Keratinocyte (primary cell): ENCODE results near the gene SLC40A1. TPM values are rescaled to one million over a fixed set of nuclear protein-coding genes. Genes with fewer than 3 reads are reported as not detected.
"Not testable (repeated sequence)": the region's sequence is repeated elsewhere in the genome, so short reads cannot be mapped to it uniquely, and the experiment has no call there.

Experiments
- DNase-seq: peaks from one replicate; pipeline ENCODE4 v3.0.0-alpha.2; 2011; ENCODE audit warnings: low read depth, missing footprints, low spot score
- FAIRE-seq: peaks from 2 replicates; lab custom pipeline; 2011; peaks lifted over from hg19 to GRCh38; lab: Jason Lieb, UNC
- H2AFZ ChIP-seq: 2 replicates; pipeline ENCODE4 v1.6.0; 2012; ENCODE audit warnings: low read length, control low read depth, inconsistent platforms; ENCODE audit not compliant: control insufficient read depth
- H3K27ac ChIP-seq: 2 replicates; pipeline ENCODE4 v1.5.1; 2011; ENCODE audit warnings: low read length; ENCODE audit not compliant: control insufficient read depth, insufficient read depth
- H3K27me3 ChIP-seq: 3 replicates; pipeline ENCODE4 v1.6.0; 2011; ENCODE audit warnings: low read length; ENCODE audit not compliant: control insufficient read depth, insufficient read depth; ENCODE audit errors: extremely low read depth
- H3K36me3 ChIP-seq, 2 experiments: 2 replicates in 1 of 2; 3 replicates in 1 of 2; pipeline ENCODE4 v1.5.1; 2011; ENCODE audit warnings: low read length in 2 of 2, mild to moderate bottlenecking in 1 of 2; ENCODE audit not compliant: control insufficient read depth in 2 of 2, insufficient read depth in 2 of 2; ENCODE audit errors: extremely low read depth in 1 of 2
- H3K4me1 ChIP-seq: 3 replicates; pipeline ENCODE4 v1.5.1; 2011; ENCODE audit warnings: low read length; ENCODE audit not compliant: control insufficient read depth, insufficient read depth; ENCODE audit errors: extremely low read depth
- H3K4me2 ChIP-seq: 3 replicates; pipeline ENCODE4 v1.6.0; 2011; ENCODE audit warnings: low read depth, low read length; ENCODE audit not compliant: control insufficient read depth, insufficient read depth; ENCODE audit errors: extremely low read depth
- H3K4me3 ChIP-seq, 3 experiments: fragments of 200-600 bp in 1 of 3; sonication (generic) in 1 of 3; 2 replicates in 2 of 3; 3 replicates in 1 of 3; pipeline ENCODE4 v1.5.1; 2011 to 2016; ENCODE audit warnings: low read length in 3 of 3, mild to moderate bottlenecking in 3 of 3, control low read depth in 2 of 3, inconsistent platforms in 1 of 3, low read depth in 1 of 3, mixed read lengths in 1 of 3, mixed run types in 1 of 3, moderate library complexity in 1 of 3; ENCODE audit not compliant: control insufficient read depth in 2 of 3, insufficient read depth in 2 of 3; ENCODE audit errors: extremely low read depth in 1 of 3
- H3K79me2 ChIP-seq: 2 replicates; pipeline ENCODE4 v1.6.0; 2012; ENCODE audit warnings: low read length; ENCODE audit not compliant: control insufficient read depth, insufficient read depth
- H3K9ac ChIP-seq: 3 replicates; pipeline ENCODE4 v1.6.0; 2011; ENCODE audit warnings: low read length; ENCODE audit not compliant: control insufficient read depth, insufficient read depth; ENCODE audit errors: extremely low read depth
- H3K9me1 ChIP-seq: 3 replicates; pipeline ENCODE4 v1.6.0; 2011; ENCODE audit warnings: low read length; ENCODE audit not compliant: control insufficient read depth, insufficient read depth; ENCODE audit errors: extremely low read depth
- H3K9me3 ChIP-seq: 2 replicates; pipeline ENCODE4 v1.5.1; 2012; ENCODE audit warnings: low read depth, low read length; ENCODE audit not compliant: control insufficient read depth
- H4K20me1 ChIP-seq: 3 replicates; pipeline ENCODE4 v1.6.0; 2011; ENCODE audit warnings: low read length; ENCODE audit not compliant: control insufficient read depth, insufficient read depth; ENCODE audit errors: extremely low read depth
- CTCF ChIP-seq, 3 experiments: IDR thresholded peaks in 1 of 3; conservative IDR thresholded peaks in 1 of 3; optimal IDR thresholded peaks in 1 of 3; 2 replicates in 2 of 3; 3 replicates in 1 of 3; pipeline versions ENCODE3 to v1.5.1; 2011; ENCODE audit warnings: low read length in 3 of 3, mild to moderate bottlenecking in 3 of 3, moderate library complexity in 2 of 3, control low read depth in 1 of 3, inconsistent platforms in 1 of 3; ENCODE audit not compliant: insufficient read depth in 2 of 3; ENCODE audit errors: extremely low read depth in 1 of 3
- EZH2 ChIP-seq: IDR thresholded peaks from one replicate; pipeline ENCODE4 v1.6.1; 2012; ENCODE audit warnings: inconsistent platforms, mild to moderate bottlenecking, low read length, moderate library complexity
- dilution Hi-C: fragments of 300-500 bp; cut with MboI; formaldehyde crosslinking; loops from one replicate; pipeline ENCODE4 v1.7.0; 2020; ENCODE audit warnings: low sequenced_read_pairs; ENCODE audit not compliant: extremely low pct_ligation_motif_present
- polyA plus RNA-seq, 5 experiments: library from polyadenylated mRNA; depleted of rRNA in 3 of 5; stranded (reverse) in 3 of 5; stranded (forward) in 1 of 5; unstranded in 1 of 5; fragments of >200 nt; gene quantifications; 1 replicate in 1 of 5; 2 replicates in 3 of 5; 3 replicates in 1 of 5; pipeline versions ENCODE4 v1.2.1 to v1.2.3, GENCODE V29; 2011 to 2012; ENCODE audit warnings: missing spikeins in 2 of 5, low read depth in 1 of 5, low replicate concordance in 1 of 5

The SLC40A1 gene
- polyA plus RNA-seq, 1 donor (not counting 4 experiments of a cell fraction or from before 2014, with no cell fraction given) = 0.09 TPM

GRCh38 chr2:189608170-189608569, 27.6 kb upstream of the SLC40A1 start:
- no peak overlapping the region for H3K9ac ChIP-seq
- H3K36me3 ChIP-seq = no peaks in the 10 kb centered on the region
- no peaks in the 10 kb centered on the region for H3K27me3 ChIP-seq
- no peak overlapping the region for H3K4me2 ChIP-seq
- no peak overlapping the region for H3K4me3 ChIP-seq
- peaks cover 10% of the 10 kb centered on the region for H3K4me1 ChIP-seq
- DNase-seq (no peak), FAIRE-seq (no peak)
- H3K9me3 ChIP-seq = no peaks in the 10 kb centered on the region
- no peaks in the 10 kb centered on the region for H4K20me1 ChIP-seq
- TF ChIP-seq EZH2 = no peak
- no peak for TF ChIP-seq CTCF (optimal IDR thresholded peaks at IDR 0.05 in 1 of 3, IDR thresholded peaks at IDR 0.05 in 1 of 3, conservative IDR thresholded peaks at IDR 0.05 in 1 of 3; ENCODE audit: extremely low read depth in 1 of 3, insufficient read depth in 2 of 3, low read length in 3 of 3)
- no peak overlapping the region for H3K27ac ChIP-seq
- no peak overlapping the region for H2AFZ ChIP-seq
- dilution Hi-C loops = no loop called here
- H3K9me1 ChIP-seq = no peaks in the 10 kb centered on the region
- no peaks in the 10 kb centered on the region for H3K79me2 ChIP-seq

- Histone ChIP-seq H3K9ac (no peak overlapping the region), H3K9me1 (no peaks in the 10 kb centered on the region), H3K4me3 (no peak overlapping the region), H3K27ac (no peak overlapping the region), H2AFZ (no peak overlapping the region), H3K79me2 (no peaks in the 10 kb centered on the region), H3K9me3 (no peaks in the 10 kb centered on the region), H3K4me2 (no peak overlapping the region), H3K36me3 (no peaks in the 10 kb centered on the region), H4K20me1 (no peaks in the 10 kb centered on the region), H3K27me3 (no peaks in the 10 kb centered on the region), H3K4me1 (no peaks in the 10 kb centered on the region)
- FAIRE-seq (no peak), DNase-seq (no peak)
- TF ChIP-seq EZH2 = no peak
- no peak for TF ChIP-seq CTCF (optimal IDR thresholded peaks at IDR 0.05 in 1 of 3, IDR thresholded peaks at IDR 0.05 in 1 of 3, conservative IDR thresholded peaks at IDR 0.05 in 1 of 3; ENCODE audit: extremely low read depth in 1 of 3, insufficient read depth in 2 of 3, low read length in 3 of 3)
- dilution Hi-C loops = no loop called here
These were observed 21.6 kb upstream of the SLC40A1 start for GRCh38 chr2:189602233-189602632.

GRCh38 chr2:189601652-189602051, 21.1 kb upstream of the SLC40A1 start:
- H4K20me1 ChIP-seq, FAIRE-seq, H3K9me1 ChIP-seq, H3K27ac ChIP-seq, H3K4me3 ChIP-seq, H2AFZ ChIP-seq, H3K79me2 ChIP-seq, H3K9ac ChIP-seq, H3K4me2 ChIP-seq, H3K9me3 ChIP-seq, DNase-seq, H3K4me1 ChIP-seq, H3K27me3 ChIP-seq, dilution Hi-C loops, H3K36me3 ChIP-seq: not testable (repeated sequence)
